CD14-positive monocyte (primary cell): ENCODE measurements around the gene PRPF18. TPM values are rescaled to one million over a fixed set of nuclear protein-coding genes. Genes with fewer than 3 reads are reported as not detected.
A peak's percentile ranks its signal among the peaks of the same experiment; 100 is the strongest.

Source experiments
- DNase-seq, 3 donors: peaks; one replicate each; pipeline ENCODE4 v3.0.0-alpha.2; 2011 to 2022
- H2AFZ ChIP-seq: 2 replicates; pipeline ENCODE4 v1.6.0; 2012; ENCODE audit warnings: mild to moderate bottlenecking, low read depth, low read length, inconsistent platforms; ENCODE audit not compliant: insufficient read depth, poor library complexity, severe bottlenecking
- H3K27ac ChIP-seq, 2 donors: 1 replicate in 1 of 2; 2 replicates in 1 of 2; pipeline ENCODE4 v1.5.1; 2012 to 2013; ENCODE audit warnings: low read length in 2 of 2, control low read depth in 1 of 2, inconsistent platforms in 1 of 2, low read depth in 1 of 2, mild to moderate bottlenecking in 1 of 2
- H3K27me3 ChIP-seq, 2 donors: one replicate each; pipeline versions ENCODE4 v1.6.0 to v1.6.1; 2011 to 2013; ENCODE audit warnings: low read length in 2 of 2; ENCODE audit not compliant: control insufficient read depth in 2 of 2, insufficient read depth in 2 of 2
- H3K36me3 ChIP-seq, 2 donors: replicated peaks in 1 of 2; 1 replicate in 1 of 2; 2 replicates in 1 of 2; pipeline versions ENCODE4 v1.5.1 to v1.6.1; 2012 to 2013; ENCODE audit warnings: low read length in 2 of 2, control low read depth in 1 of 2, inconsistent platforms in 1 of 2, mild to moderate bottlenecking in 1 of 2; ENCODE audit not compliant: insufficient read depth in 2 of 2, control insufficient read depth in 1 of 2
- H3K4me1 ChIP-seq, 2 donors: 1 replicate in 1 of 2; 2 replicates in 1 of 2; pipeline versions ENCODE4 v1.5.1 to v1.6.1; 2012 to 2013; ENCODE audit warnings: low read length in 2 of 2, control low read depth in 1 of 2, inconsistent platforms in 1 of 2, mild to moderate bottlenecking in 1 of 2, moderate library complexity in 1 of 2; ENCODE audit not compliant: insufficient read depth in 2 of 2, control insufficient read depth in 1 of 2
- H3K4me2 ChIP-seq: replicated peaks from 2 replicates; pipeline ENCODE3; 2012; ENCODE audit warnings: low read length, moderate library complexity, mild to moderate bottlenecking; ENCODE audit not compliant: poor library complexity, severe bottlenecking; ENCODE audit errors: extremely low read depth
- H3K4me3 ChIP-seq, 3 experiments: fragments of 200-600 bp in 1 of 3; sonication (generic) in 1 of 3; replicated peaks in 1 of 3; 1 replicate in 2 of 3; 2 replicates in 1 of 3; pipeline ENCODE4 v1.5.1; 2011 to 2013; ENCODE audit warnings: low read length in 3 of 3, mild to moderate bottlenecking in 3 of 3, control low read depth in 2 of 3, low read depth in 2 of 3, inconsistent platforms in 1 of 3, moderate library complexity in 1 of 3
- H3K79me2 ChIP-seq: 2 replicates; pipeline ENCODE4 v1.6.0; 2012; ENCODE audit warnings: mild to moderate bottlenecking, control low read depth, inconsistent platforms, low read length, moderate library complexity; ENCODE audit not compliant: insufficient read depth
- H3K9ac ChIP-seq: 2 replicates; pipeline ENCODE4 v1.6.0; 2017; ENCODE audit warnings: low read length, mild to moderate bottlenecking; ENCODE audit not compliant: insufficient read depth, poor library complexity, severe bottlenecking
- H3K9me3 ChIP-seq, 2 donors: replicated peaks in 1 of 2; 1 replicate in 1 of 2; 2 replicates in 1 of 2; pipeline versions ENCODE4 v1.5.1 to v1.6.1; 2012 to 2013; ENCODE audit warnings: low read length in 2 of 2, control low read depth in 1 of 2; ENCODE audit not compliant: control insufficient read depth in 1 of 2, insufficient read depth in 1 of 2
- H4K20me1 ChIP-seq: 2 replicates; pipeline ENCODE4 v1.6.0; 2012; ENCODE audit warnings: mild to moderate bottlenecking, low read length, control low read depth, moderate library complexity; ENCODE audit not compliant: insufficient read depth
- H3K27ac Mint-ChIP-seq, 7 donors: one replicate each; pipeline ENCODE4 v1.8.0; 2020; ENCODE audit warnings: mild to moderate bottlenecking in 7 of 7, mixed read lengths in 7 of 7, moderate library complexity in 6 of 7, inconsistent platforms in 2 of 7
- H3K27me3 Mint-ChIP-seq, 3 donors: one replicate each; pipeline ENCODE4 v1.8.0; 2021 to 2022; ENCODE audit warnings: low read depth in 3 of 3, mild to moderate bottlenecking in 3 of 3, mixed read lengths in 3 of 3, moderate library complexity in 3 of 3, inconsistent platforms in 1 of 3
- H3K36me3 Mint-ChIP-seq, 2 donors: one replicate each; pipeline ENCODE4 v1.8.0; 2020; ENCODE audit warnings: mixed read lengths in 2 of 2, inconsistent platforms in 1 of 2, mild to moderate bottlenecking in 1 of 2
- H3K4me1 Mint-ChIP-seq: one replicate; pipeline ENCODE4 v1.8.0; 2020; ENCODE audit warnings: mild to moderate bottlenecking, mixed read lengths
- H3K4me3 Mint-ChIP-seq, 2 donors: one replicate each; pipeline ENCODE4 v1.8.0; 2020; ENCODE audit warnings: mild to moderate bottlenecking in 2 of 2, mixed read lengths in 2 of 2, moderate library complexity in 1 of 2
- H3K9me3 Mint-ChIP-seq, 7 donors: one replicate each; pipeline ENCODE4 v1.8.0; 2020 to 2022; ENCODE audit warnings: mixed read lengths in 7 of 7, mild to moderate bottlenecking in 6 of 7, moderate library complexity in 6 of 7, inconsistent platforms in 2 of 7
- WGBS: methylation state at CpG from one replicate; pipeline ENCODE4 v1.1.5; 2013; ENCODE audit warnings: missing lambda C conversion rate; ENCODE audit not compliant: insufficient coverage; 5-methylcytosine and 5-hydroxymethylcytosine counted together
- intact Hi-C, 2 donors: fragments of 100-400 bp; cut with micrococcal nuclease; formaldehyde crosslinking; loops; one replicate each; pipeline versions ENCODE4 v1.15.0 to v1.15.1; 2023
- polyA plus RNA-seq, 3 donors: library from polyadenylated mRNA; depleted of rRNA in 1 of 3; unstranded in 2 of 3; stranded (reverse) in 1 of 3; fragments of 300-500 nt in 2 of 3; fragments of >200 nt in 1 of 3; fragmentation: Illumina TruSeq in 2 of 3; gene quantifications; 1 replicate in 2 of 3; 2 replicates in 1 of 3; pipeline ENCODE4 v1.2.3, GENCODE V29; 2012 to 2021
- TF ChIP-seq, protein P1 (sequence below): fragments of 200-600 bp; IDR thresholded peaks from one replicate; pipeline ENCODE4 v1.8.0; 2022; ENCODE audit warnings: antibody characterized with exemption, mild to moderate bottlenecking

The PRPF18 gene
- polyA plus RNA-seq, 3 donors, result 13.8 to 31.4 (median 26.8) TPM

GRCh38 chr10:13632884-13633440 lies 46.2 kb downstream of the PRPF18 start:
- H4K20me1 ChIP-seq, result no peaks in the 10 kb centered on the region
- no peak overlapping the region for H3K4me2 ChIP-seq
- H3K4me1 ChIP-seq, result peaks cover 18 to 22% of the 10 kb centered on the region in 2 donors
- no peak overlapping the region for H3K27ac ChIP-seq
- H3K9me3 ChIP-seq, result no peaks in the 10 kb centered on the region
- DNase-seq, result no peak
- H3K36me3 ChIP-seq, result peaks cover 18 to 63% of the 10 kb centered on the region in 2 donors
- H3K4me3 ChIP-seq, result no peak overlapping the region
- H2AFZ ChIP-seq, result no peak overlapping the region
- WGBS, result 98% methylated on average over 5 of the region's 5 CpGs
- peaks cover 27% of the 10 kb centered on the region for H3K4me1 Mint-ChIP-seq
- H3K4me3 Mint-ChIP-seq, result no peak overlapping the region
- no peak overlapping the region for H3K9ac ChIP-seq
- H3K79me2 ChIP-seq, result no peaks in the 10 kb centered on the region
- H3K9me3 Mint-ChIP-seq, result no peaks in the 10 kb centered on the region
- no peaks in the 10 kb centered on the region for H3K27me3 Mint-ChIP-seq
- TF ChIP-seq, protein P1, sequence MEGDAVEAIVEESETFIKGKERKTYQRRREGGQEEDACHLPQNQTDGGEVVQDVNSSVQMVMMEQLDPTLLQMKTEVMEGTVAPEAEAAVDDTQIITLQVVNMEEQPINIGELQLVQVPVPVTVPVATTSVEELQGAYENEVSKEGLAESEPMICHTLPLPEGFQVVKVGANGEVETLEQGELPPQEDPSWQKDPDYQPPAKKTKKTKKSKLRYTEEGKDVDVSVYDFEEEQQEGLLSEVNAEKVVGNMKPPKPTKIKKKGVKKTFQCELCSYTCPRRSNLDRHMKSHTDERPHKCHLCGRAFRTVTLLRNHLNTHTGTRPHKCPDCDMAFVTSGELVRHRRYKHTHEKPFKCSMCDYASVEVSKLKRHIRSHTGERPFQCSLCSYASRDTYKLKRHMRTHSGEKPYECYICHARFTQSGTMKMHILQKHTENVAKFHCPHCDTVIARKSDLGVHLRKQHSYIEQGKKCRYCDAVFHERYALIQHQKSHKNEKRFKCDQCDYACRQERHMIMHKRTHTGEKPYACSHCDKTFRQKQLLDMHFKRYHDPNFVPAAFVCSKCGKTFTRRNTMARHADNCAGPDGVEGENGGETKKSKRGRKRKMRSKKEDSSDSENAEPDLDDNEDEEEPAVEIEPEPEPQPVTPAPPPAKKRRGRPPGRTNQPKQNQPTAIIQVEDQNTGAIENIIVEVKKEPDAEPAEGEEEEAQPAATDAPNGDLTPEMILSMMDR, result no peak
- H3K27ac Mint-ChIP-seq, result peak overlapping the region in 2 of 7 donors; percentile 3 to 26
- intact Hi-C loops, result no loop called here
- peaks cover 69 to 72% of the 10 kb centered on the region in 2 donors for H3K36me3 Mint-ChIP-seq
- no peaks in the 10 kb centered on the region for H3K27me3 ChIP-seq

DNA sequence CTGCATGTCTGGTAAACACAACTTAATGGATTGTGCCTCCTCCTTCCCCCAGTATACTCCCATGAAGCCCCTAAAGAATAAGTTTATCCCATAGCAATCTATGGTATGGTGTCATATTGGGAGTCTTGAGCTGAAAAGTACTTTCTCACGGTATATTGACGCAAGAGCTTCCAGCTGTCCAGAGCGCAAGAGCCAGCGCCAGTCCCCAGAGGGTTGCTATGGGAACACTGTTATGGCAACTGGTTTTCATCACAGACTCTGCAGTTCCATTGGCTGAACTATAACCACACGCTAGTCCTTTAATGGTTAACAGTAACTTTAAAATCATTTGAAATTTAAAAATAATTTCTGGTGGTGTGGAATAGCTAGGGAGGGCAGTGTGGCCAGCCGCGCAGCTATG lies 46.9 kb downstream of the PRPF18 start:
- Mint-ChIP-seq H3K4me3 (no peak overlapping the region), H3K36me3 (peaks cover 72 to 76% of the 10 kb centered on the region in 2 donors), H3K27me3 (no peaks in the 10 kb centered on the region), H3K27ac (peak overlapping the region in 6 of 7 donors; percentile 15 to 64 (median 41)), H3K9me3 (no peaks in the 10 kb centered on the region), H3K4me1 (peaks cover 27% of the 10 kb centered on the region)
- 89% methylated on average over 4 of the region's 7 CpGs for WGBS
- H4K20me1 ChIP-seq, result no peaks in the 10 kb centered on the region
- H3K27me3 ChIP-seq, result no peaks in the 10 kb centered on the region
- intact Hi-C loops, result no loop called here
- peak overlapping the region; percentile 28 to 39 for H3K27ac ChIP-seq
- H3K79me2 ChIP-seq, result no peaks in the 10 kb centered on the region
- H3K4me2 ChIP-seq, result no peak overlapping the region
- H3K4me3 ChIP-seq, result no peak overlapping the region
- TF ChIP-seq, protein P1, result no peak
- DNase-seq, result no peak
- H3K9me3 ChIP-seq, result no peaks in the 10 kb centered on the region
- H2AFZ ChIP-seq, result no peak overlapping the region
- peaks cover 18 to 22% of the 10 kb centered on the region in 2 donors for H3K4me1 ChIP-seq
- peaks cover 21 to 64% of the 10 kb centered on the region in 2 donors for H3K36me3 ChIP-seq
- H3K9ac ChIP-seq, result no peak overlapping the region
